GM23338 (cell line): ENCODE data around the gene LNPEP. TPM values are rescaled to one million over a fixed set of nuclear protein-coding genes. Genes with fewer than 3 reads are reported as not detected.

Source experiments
- ATAC-seq: fragments of 200-7000 bp; cut with Tn5 transposase; 3 replicates; pipeline ENCODE4 v1.9.1; 2020
- DNase-seq: peaks from one replicate; pipeline ENCODE4 v3.0.0-alpha.2; 2015; ENCODE audit warnings: low spot score
- H2AFZ ChIP-seq: fragments of 200-600 bp; sonication (generic); 2 replicates; pipeline ENCODE4 v1.8.0; 2016; ENCODE audit warnings: antibody characterized with exemption, mild to moderate bottlenecking, moderate library complexity
- H3F3A ChIP-seq: fragments of 200-600 bp; sonication (generic); replicated peaks from 2 replicates; pipeline ENCODE4 v1.8.0; 2017; ENCODE audit warnings: antibody characterized with exemption, mixed run types, low read depth
- H3K27ac ChIP-seq: fragments of 200-600 bp; sonication (generic); 2 replicates; pipeline ENCODE4 v1.6.1; 2016; ENCODE audit warnings: low read depth
- H3K27me3 ChIP-seq: fragments of 200-600 bp; sonication (generic); 2 replicates; pipeline ENCODE4 v1.8.0; 2016; ENCODE audit warnings: mild to moderate bottlenecking, mixed run types, moderate library complexity; ENCODE audit not compliant: insufficient read depth
- H3K36me3 ChIP-seq: fragments of 200-600 bp; sonication (generic); 2 replicates; pipeline ENCODE4 v1.8.0; 2016; ENCODE audit warnings: mild to moderate bottlenecking; ENCODE audit not compliant: insufficient read depth
- H3K4me1 ChIP-seq: fragments of 200-600 bp; sonication (generic); 2 replicates; pipeline ENCODE4 v1.8.0; 2016; ENCODE audit warnings: mild to moderate bottlenecking, moderate library complexity; ENCODE audit not compliant: insufficient read depth
- H3K4me2 ChIP-seq: fragments of 200-600 bp; sonication (generic); 2 replicates; pipeline ENCODE4 v1.7.1; 2017; ENCODE audit warnings: mixed run types
- H3K4me3 ChIP-seq: fragments of 200-600 bp; sonication (generic); 2 replicates; pipeline ENCODE4 v1.6.1; 2016; ENCODE audit warnings: mixed run types
- H3K79me2 ChIP-seq: fragments of 200-600 bp; sonication (generic); replicated peaks from 2 replicates; pipeline ENCODE4 v1.8.0; 2017; ENCODE audit warnings: mild to moderate bottlenecking; ENCODE audit not compliant: insufficient read depth
- H3K9me2 ChIP-seq: fragments of 200-600 bp; sonication (generic); 2 replicates; pipeline ENCODE4 v1.8.0; 2017; ENCODE audit not compliant: insufficient read depth
- H4K20me1 ChIP-seq: fragments of 200-600 bp; sonication (generic); replicated peaks from 2 replicates; pipeline ENCODE4 v1.8.0; 2017; ENCODE audit warnings: mild to moderate bottlenecking; ENCODE audit not compliant: insufficient read depth
- H3K27ac Mint-ChIP-seq: 2 replicates; pipeline ENCODE4 v1.8.0; 2020; ENCODE audit warnings: inconsistent platforms, mild to moderate bottlenecking, moderate library complexity, mixed read lengths
- H3K27me3 Mint-ChIP-seq: 3 replicates; pipeline ENCODE4 v1.8.0; 2022; ENCODE audit warnings: low read depth, mild to moderate bottlenecking, moderate library complexity, mixed read lengths, inconsistent platforms; ENCODE audit not compliant: insufficient read depth, poor library complexity
- H3K36me3 Mint-ChIP-seq: 3 replicates; pipeline ENCODE4 v1.8.0; 2021; ENCODE audit warnings: low read depth, mild to moderate bottlenecking, inconsistent platforms, moderate library complexity, mixed read lengths
- H3K4me1 Mint-ChIP-seq: 3 replicates; pipeline ENCODE4 v1.8.0; 2020; ENCODE audit warnings: mild to moderate bottlenecking, inconsistent platforms, mixed read lengths
- H3K4me3 Mint-ChIP-seq: 3 replicates; pipeline ENCODE4 v1.8.0; 2021; ENCODE audit warnings: moderate library complexity, mild to moderate bottlenecking, inconsistent platforms, mixed read lengths
- H3K9me3 Mint-ChIP-seq: 3 replicates; pipeline ENCODE4 v1.8.0; 2020; ENCODE audit warnings: moderate library complexity, mild to moderate bottlenecking, inconsistent platforms, mixed read lengths
- CREB1 ChIP-seq: fragments of 250-450 bp; sonication (Bioruptor Pico); IDR thresholded peaks from 2 replicates; pipeline ENCODE4 v1.5.0; 2020; ENCODE audit warnings: low read depth, mild to moderate bottlenecking, moderate library complexity
- EZH2 ChIP-seq: fragments of 200-600 bp; sonication (generic); IDR thresholded peaks from one replicate; pipeline ENCODE4 v1.8.0; 2017; ENCODE audit warnings: antibody characterized with exemption, mild to moderate bottlenecking, low read depth; ENCODE audit not compliant: unreplicated experiment
- JUNB ChIP-seq: IDR thresholded peaks from one replicate; pipeline ENCODE4 v1.6.1; 2016; ENCODE audit warnings: antibody characterized with exemption; ENCODE audit not compliant: unreplicated experiment
- NANOG ChIP-seq: IDR thresholded peaks from 2 replicates; pipeline ENCODE4 v1.6.1; 2016; ENCODE audit warnings: antibody characterized with exemption, borderline replicate concordance
- ZNF114 ChIP-seq: fragments of 250-450 bp; sonication (Bioruptor Pico); IDR thresholded peaks from 2 replicates; pipeline ENCODE4 v1.5.0; 2020; ENCODE audit warnings: mild to moderate bottlenecking, moderate library complexity
- ZNF331 ChIP-seq: fragments of 250-450 bp; sonication (Bioruptor Pico); IDR thresholded peaks from 2 replicates; pipeline ENCODE4 v1.5.0; 2020; ENCODE audit warnings: low read depth, mild to moderate bottlenecking, moderate library complexity
- polyA plus RNA-seq: library from polyadenylated mRNA; unstranded; fragments of >200 nt; fragmentation: Nextera tagmentation; extraction: Ambion mirVana; gene quantifications from 2 replicates; pipeline ENCODE4 v1.2.1, GENCODE V29; 2016
- total RNA-seq: library from RNA; depleted of rRNA; stranded (reverse); fragments of >200 nt; shearing (Covaris generic); gene quantifications from 2 replicates; pipeline ENCODE4 v1.2.3, GENCODE V29; 2014
- TF ChIP-seq, protein P1 (sequence below), 2 experiments: fragments of 200-600 bp in 1 of 2; sonication (generic) in 1 of 2; conservative IDR thresholded peaks; 2 replicates each; pipeline versions ENCODE4 v1.5.1 to v1.6.1; 2016 to 2017; ENCODE audit warnings: antibody characterized with exemption in 2 of 2, low read depth in 2 of 2, mild to moderate bottlenecking in 2 of 2, moderate library complexity in 1 of 2
- TF ChIP-seq, protein P2 (sequence below): IDR thresholded peaks from one replicate; pipeline ENCODE4 v1.6.1; 2018; ENCODE audit warnings: antibody characterized with exemption; ENCODE audit not compliant: unreplicated experiment
- TF ChIP-seq, protein P3 (sequence below): IDR thresholded peaks from 2 replicates; pipeline ENCODE4 v1.6.1; 2016; ENCODE audit warnings: antibody characterized with exemption

LNPEP gene
- total and polyA plus RNA-seq, 2 experiments from 2014 or later: 1.2 to 8.3 TPM

DNA sequence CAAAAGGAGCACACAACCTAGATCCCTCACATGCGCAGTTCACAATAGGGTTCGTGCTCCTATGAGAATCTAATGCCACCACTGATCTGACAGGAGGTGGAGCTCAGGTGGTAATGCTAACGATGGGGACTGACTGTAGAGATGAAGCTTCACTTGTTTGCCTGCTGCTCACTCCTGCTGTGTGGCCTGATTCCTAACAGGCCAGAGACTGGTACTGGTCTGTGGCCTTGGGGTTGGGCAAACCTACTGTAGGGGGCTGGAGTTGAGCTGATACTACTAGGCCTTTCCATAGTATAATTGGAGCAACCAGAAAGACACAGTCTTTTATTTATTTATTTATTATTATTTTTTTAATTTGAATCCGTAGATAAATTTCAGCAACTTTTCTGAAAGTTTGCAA is 5.3 kb downstream of the LNPEP start (continued):
- TF ChIP-seq EZH2: no peak
- no peak for TF ChIP-seq CREB1 (CRISPR knock-in tag)
- TF ChIP-seq, protein P1, sequence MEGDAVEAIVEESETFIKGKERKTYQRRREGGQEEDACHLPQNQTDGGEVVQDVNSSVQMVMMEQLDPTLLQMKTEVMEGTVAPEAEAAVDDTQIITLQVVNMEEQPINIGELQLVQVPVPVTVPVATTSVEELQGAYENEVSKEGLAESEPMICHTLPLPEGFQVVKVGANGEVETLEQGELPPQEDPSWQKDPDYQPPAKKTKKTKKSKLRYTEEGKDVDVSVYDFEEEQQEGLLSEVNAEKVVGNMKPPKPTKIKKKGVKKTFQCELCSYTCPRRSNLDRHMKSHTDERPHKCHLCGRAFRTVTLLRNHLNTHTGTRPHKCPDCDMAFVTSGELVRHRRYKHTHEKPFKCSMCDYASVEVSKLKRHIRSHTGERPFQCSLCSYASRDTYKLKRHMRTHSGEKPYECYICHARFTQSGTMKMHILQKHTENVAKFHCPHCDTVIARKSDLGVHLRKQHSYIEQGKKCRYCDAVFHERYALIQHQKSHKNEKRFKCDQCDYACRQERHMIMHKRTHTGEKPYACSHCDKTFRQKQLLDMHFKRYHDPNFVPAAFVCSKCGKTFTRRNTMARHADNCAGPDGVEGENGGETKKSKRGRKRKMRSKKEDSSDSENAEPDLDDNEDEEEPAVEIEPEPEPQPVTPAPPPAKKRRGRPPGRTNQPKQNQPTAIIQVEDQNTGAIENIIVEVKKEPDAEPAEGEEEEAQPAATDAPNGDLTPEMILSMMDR (conservative IDR thresholded peaks at IDR 0.05; ENCODE audit: low read depth in 2 of 2): no peak
- TF ChIP-seq, protein P2, sequence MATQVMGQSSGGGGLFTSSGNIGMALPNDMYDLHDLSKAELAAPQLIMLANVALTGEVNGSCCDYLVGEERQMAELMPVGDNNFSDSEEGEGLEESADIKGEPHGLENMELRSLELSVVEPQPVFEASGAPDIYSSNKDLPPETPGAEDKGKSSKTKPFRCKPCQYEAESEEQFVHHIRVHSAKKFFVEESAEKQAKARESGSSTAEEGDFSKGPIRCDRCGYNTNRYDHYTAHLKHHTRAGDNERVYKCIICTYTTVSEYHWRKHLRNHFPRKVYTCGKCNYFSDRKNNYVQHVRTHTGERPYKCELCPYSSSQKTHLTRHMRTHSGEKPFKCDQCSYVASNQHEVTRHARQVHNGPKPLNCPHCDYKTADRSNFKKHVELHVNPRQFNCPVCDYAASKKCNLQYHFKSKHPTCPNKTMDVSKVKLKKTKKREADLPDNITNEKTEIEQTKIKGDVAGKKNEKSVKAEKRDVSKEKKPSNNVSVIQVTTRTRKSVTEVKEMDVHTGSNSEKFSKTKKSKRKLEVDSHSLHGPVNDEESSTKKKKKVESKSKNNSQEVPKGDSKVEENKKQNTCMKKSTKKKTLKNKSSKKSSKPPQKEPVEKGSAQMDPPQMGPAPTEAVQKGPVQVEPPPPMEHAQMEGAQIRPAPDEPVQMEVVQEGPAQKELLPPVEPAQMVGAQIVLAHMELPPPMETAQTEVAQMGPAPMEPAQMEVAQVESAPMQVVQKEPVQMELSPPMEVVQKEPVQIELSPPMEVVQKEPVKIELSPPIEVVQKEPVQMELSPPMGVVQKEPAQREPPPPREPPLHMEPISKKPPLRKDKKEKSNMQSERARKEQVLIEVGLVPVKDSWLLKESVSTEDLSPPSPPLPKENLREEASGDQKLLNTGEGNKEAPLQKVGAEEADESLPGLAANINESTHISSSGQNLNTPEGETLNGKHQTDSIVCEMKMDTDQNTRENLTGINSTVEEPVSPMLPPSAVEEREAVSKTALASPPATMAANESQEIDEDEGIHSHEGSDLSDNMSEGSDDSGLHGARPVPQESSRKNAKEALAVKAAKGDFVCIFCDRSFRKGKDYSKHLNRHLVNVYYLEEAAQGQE: no peak
- TF ChIP-seq, protein P3, sequence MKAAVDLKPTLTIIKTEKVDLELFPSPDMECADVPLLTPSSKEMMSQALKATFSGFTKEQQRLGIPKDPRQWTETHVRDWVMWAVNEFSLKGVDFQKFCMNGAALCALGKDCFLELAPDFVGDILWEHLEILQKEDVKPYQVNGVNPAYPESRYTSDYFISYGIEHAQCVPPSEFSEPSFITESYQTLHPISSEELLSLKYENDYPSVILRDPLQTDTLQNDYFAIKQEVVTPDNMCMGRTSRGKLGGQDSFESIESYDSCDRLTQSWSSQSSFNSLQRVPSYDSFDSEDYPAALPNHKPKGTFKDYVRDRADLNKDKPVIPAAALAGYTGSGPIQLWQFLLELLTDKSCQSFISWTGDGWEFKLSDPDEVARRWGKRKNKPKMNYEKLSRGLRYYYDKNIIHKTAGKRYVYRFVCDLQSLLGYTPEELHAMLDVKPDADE: no peak

DNA sequence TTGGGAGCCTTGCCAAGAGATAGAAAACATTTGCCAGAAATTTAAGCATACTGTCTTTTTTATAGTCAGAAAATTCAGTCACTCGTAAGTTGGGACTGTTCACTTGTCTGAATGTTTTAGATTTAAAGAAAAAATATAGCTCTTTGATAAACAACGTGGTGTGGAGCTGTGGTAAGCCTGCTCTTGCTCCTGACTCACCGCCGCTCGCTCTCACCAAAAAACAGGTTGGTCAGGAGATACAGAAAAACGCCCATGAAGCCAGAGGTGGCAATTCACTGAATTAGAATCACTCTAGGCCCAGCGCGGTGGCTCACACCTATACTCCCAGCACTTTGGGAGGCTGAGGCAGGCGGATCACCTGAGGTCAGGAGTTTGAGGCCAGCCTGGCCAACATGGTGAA is 6.2 kb downstream of the LNPEP start:
- Histone ChIP-seq H3K79me2 (peaks cover 7% of the 10 kb centered on the region), H3K4me1 (peaks cover 18% of the 10 kb centered on the region; the same call in 1 of the 2 replicates), H3K9me2 (0 out of 2 replicates have a peak, but pooled peaks cover 3% of the 10 kb centered on the region), H3K4me2 (no peak overlapping the region), H3K36me3 (no peaks in the 10 kb centered on the region), H2AFZ (no peak overlapping the region), H3K27ac (no peak overlapping the region), H3K4me3 (no peak overlapping the region), H3F3A (no peaks in the 10 kb centered on the region), H3K27me3 (peaks cover 12% of the 10 kb centered on the region), H4K20me1 (no peaks in the 10 kb centered on the region)
- peaks cover 14% of the 10 kb centered on the region for H3K4me1 Mint-ChIP-seq
- no peak for ATAC-seq
- no peak for DNase-seq
- H3K4me3 Mint-ChIP-seq: no peak overlapping the region
- TF ChIP-seq, protein P2: no peak
- TF ChIP-seq JUNB (no peak), ZNF114 (no peak), NANOG (no peak), CREB1 (CRISPR knock-in tag) (no peak), ZNF331 (CRISPR knock-in tag) (no peak)
- TF ChIP-seq, protein P3: no peak
- H3K27me3 Mint-ChIP-seq: peaks cover 2% of the 10 kb centered on the region
- no peaks in the 10 kb centered on the region for H3K36me3 Mint-ChIP-seq
- H3K9me3 Mint-ChIP-seq: no peaks in the 10 kb centered on the region
- H3K27ac Mint-ChIP-seq: no peak overlapping the region
